ENCODE results near the gene TMEM192.

- TF ChIP-seq CTCF (IDR thresholded peaks at IDR 0.05; ENCODE audit: borderline replicate concordance, extremely low read depth, low read length, poor library complexity, severe bottlenecking), result no peak
- TF ChIP-seq EZH2 (IDR thresholded peaks at IDR 0.05; ENCODE audit: borderline replicate concordance, low read depth, low read length, severe bottlenecking), result no peak
Observed at GRCh38 chr4:165136529-165136928, 23.9 kb upstream of the TMEM192 start.
